ENCODE measurements around the gene NRG3.
"Not testable (repeated sequence)": the region's sequence is repeated elsewhere in the genome, so short reads cannot be mapped to it uniquely, and the experiment has no call there.

NRG3 gene

GRCh38 chr10:82622479-82622878 lies 747.5 kb downstream of the NRG3 start:
- no peak for DNase-seq

GRCh38 chr10:82625512-82626189 lies 750.7 kb downstream of the NRG3 start:
- no peak for DNase-seq

- DNase-seq: no peak
Observed at GRCh38 chr10:82628373-82628772, 753.4 kb downstream of the NRG3 start.

GRCh38 chr10:82643076-82643475 lies 768.1 kb downstream of the NRG3 start:
- no peak for DNase-seq

GRCh38 chr10:82643601-82644000 lies 768.6 kb downstream of the NRG3 start:
- no peak for DNase-seq

- DNase-seq: no peak
Observed at GRCh38 chr10:82645221-82645620, 770.2 kb downstream of the NRG3 start.

GRCh38 chr10:82653244-82654155 lies 778.5 kb downstream of the NRG3 start:
- no peak for DNase-seq

GRCh38 chr10:82660205-82660604 lies 785.2 kb downstream of the NRG3 start:
- no peak for DNase-seq

GRCh38 chr10:82660986-82661385 lies 786.0 kb downstream of the NRG3 start:
- DNase-seq: no peak

GRCh38 chr10:82661701-82662100 lies 786.7 kb downstream of the NRG3 start:
- no peak for DNase-seq

GRCh38 chr10:82668221-82668895 lies 793.4 kb downstream of the NRG3 start:
- no peak for DNase-seq

GRCh38 chr10:82674036-82674435 lies 799.0 kb downstream of the NRG3 start:
- no peak for DNase-seq

- DNase-seq: not testable (repeated sequence)
Observed at GRCh38 chr10:82677932-82678331, 802.9 kb downstream of the NRG3 start.

GRCh38 chr10:82678451-82678850 lies 803.5 kb downstream of the NRG3 start:
- DNase-seq: not testable (repeated sequence)

GRCh38 chr10:82680608-82681007 lies 805.6 kb downstream of the NRG3 start:
- no peak for DNase-seq

GRCh38 chr10:82683945-82684344 lies 809.0 kb downstream of the NRG3 start:
- no peak for DNase-seq

- DNase-seq: no peak
Observed at GRCh38 chr10:82685087-82685486, 810.1 kb downstream of the NRG3 start.

GRCh38 chr10:82691211-82691610 lies 816.2 kb downstream of the NRG3 start:
- no peak for DNase-seq

- DNase-seq: no peak
Observed at GRCh38 chr10:82692458-82692857, 817.5 kb downstream of the NRG3 start.

GRCh38 chr10:82721831-82722230 lies 846.8 kb downstream of the NRG3 start:
- DNase-seq: no peak

GRCh38 chr10:82722273-82722672 lies 847.3 kb downstream of the NRG3 start:
- DNase-seq: no peak

- DNase-seq: no peak
Observed at GRCh38 chr10:82736305-82736704, 861.3 kb downstream of the NRG3 start.

GRCh38 chr10:82737549-82737948 lies 862.6 kb downstream of the NRG3 start:
- no peak for DNase-seq

GRCh38 chr10:82738592-82738991 lies 863.6 kb downstream of the NRG3 start:
- no peak for DNase-seq

Measured in CD4-positive, alpha-beta T cell treated with Interleukin-17A for 4 hours (primary cell).